Heart left ventricle (tissue), 13 donors: Measurements from ENCODE around the gene CD40.

Source experiments
- CTCF ChIP-seq, 12 donors: fragments of 200-600 bp; sonication (generic) in 4 of 12; IDR thresholded peaks; one replicate each; pipeline versions ENCODE4 v1.5.0 to v1.8.0; 2018 to 2022; ENCODE audit warnings: antibody characterized with exemption in 12 of 12, mild to moderate bottlenecking in 5 of 12
- POLR2A ChIP-seq, 2 donors: fragments of 450-650 bp; IDR thresholded peaks; one replicate each; pipeline ENCODE4 v1.6.1; 2017; ENCODE audit warnings: antibody characterized with exemption in 2 of 2, mild to moderate bottlenecking in 2 of 2, moderate library complexity in 2 of 2
- donor health status: ischemic (EF 13 %, LVEDD 7.1; RV severe dilation, severe dysfunction).
- donor health status: DM: no; HTN: yes; CAD: no.
- donor health status: DM: no; HTN: no; CAD: no.
- donor health status: ischemic (EF 25% LVEDD 6.9; RV normal size, moderate dysfunction).
- donor health status: ischemic (EF 25% LVEDD 5.7; RV mildly dilated, moderate dysfunction).
- donor health status: ischemic (EF 35%, LVEDD 5.7; RV mildly dilated, moderate dysfunction).
- donor health status: nonischemic (EF 11% LVEDD 7.7; RV severe dilation, severe dysfunction).
- donor health status: DM: yes; HTN: yes; CAD: no.
- donor health status: PGD.
- donor health status: ischemic (EF 29% LVEDD 5.4; RV normal size, mild dysfunction).
- donor health status: nonischemic (EF 23%, LVEDD 6.1; RV moderate dilation, normal function).

- TF ChIP-seq CTCF (IDR thresholded peaks at IDR 0.05) (no peak), POLR2A (IDR thresholded peaks at IDR 0.05) (no peak)
Observed at GRCh38 chr20:46177768-46178167, 59.7 kb downstream of the CD40 start.
